ENCODE data around the gene COL23A1.

COL23A1 gene

GRCh38 chr5:178421128-178421527 is 169.1 kb downstream of the COL23A1 start:
- no peak for DNase-seq (ENCODE audit: low read depth in 2 of 2)

GRCh38 chr5:178420354-178420781 is 169.8 kb downstream of the COL23A1 start:
- DNase-seq (ENCODE audit: low read depth in 2 of 2), result no peak

GRCh38 chr5:178419651-178420050 is 170.5 kb downstream of the COL23A1 start:
- no peak for DNase-seq (ENCODE audit: low read depth in 2 of 2)

GRCh38 chr5:178419196-178419595 is 171.0 kb downstream of the COL23A1 start:
- no peak for DNase-seq (ENCODE audit: low read depth in 2 of 2)

- no peak for DNase-seq (ENCODE audit: low read depth in 2 of 2)
Measured at GRCh38 chr5:178418471-178419010, 171.7 kb downstream of the COL23A1 start.

- no peak for DNase-seq (ENCODE audit: low read depth in 2 of 2)
Measured at GRCh38 chr5:178418031-178418430, 172.2 kb downstream of the COL23A1 start.

- DNase-seq (ENCODE audit: low read depth in 2 of 2), result no peak
Measured at GRCh38 chr5:178417391-178417811, 172.8 kb downstream of the COL23A1 start.

DNA sequence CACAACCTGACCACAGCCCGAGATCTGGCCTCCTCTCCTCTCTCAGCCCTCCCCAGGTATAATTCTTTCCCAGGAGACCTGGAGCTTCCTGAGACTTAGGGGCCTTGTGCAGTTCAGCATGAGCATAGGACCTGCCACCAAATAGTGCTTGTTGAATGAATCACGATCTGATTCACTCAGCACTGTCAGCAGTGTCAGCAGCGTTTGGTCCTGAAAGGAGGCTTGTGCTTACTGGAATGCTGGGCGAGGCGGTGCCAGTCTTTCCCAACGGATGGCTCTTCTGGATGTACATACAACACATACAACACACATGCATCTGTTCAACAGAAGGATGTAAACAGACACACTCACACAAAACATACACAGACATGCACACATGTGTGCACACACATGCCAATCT is 173.3 kb downstream of the COL23A1 start:
- no peak for DNase-seq (ENCODE audit: low read depth in 2 of 2)

DNA sequence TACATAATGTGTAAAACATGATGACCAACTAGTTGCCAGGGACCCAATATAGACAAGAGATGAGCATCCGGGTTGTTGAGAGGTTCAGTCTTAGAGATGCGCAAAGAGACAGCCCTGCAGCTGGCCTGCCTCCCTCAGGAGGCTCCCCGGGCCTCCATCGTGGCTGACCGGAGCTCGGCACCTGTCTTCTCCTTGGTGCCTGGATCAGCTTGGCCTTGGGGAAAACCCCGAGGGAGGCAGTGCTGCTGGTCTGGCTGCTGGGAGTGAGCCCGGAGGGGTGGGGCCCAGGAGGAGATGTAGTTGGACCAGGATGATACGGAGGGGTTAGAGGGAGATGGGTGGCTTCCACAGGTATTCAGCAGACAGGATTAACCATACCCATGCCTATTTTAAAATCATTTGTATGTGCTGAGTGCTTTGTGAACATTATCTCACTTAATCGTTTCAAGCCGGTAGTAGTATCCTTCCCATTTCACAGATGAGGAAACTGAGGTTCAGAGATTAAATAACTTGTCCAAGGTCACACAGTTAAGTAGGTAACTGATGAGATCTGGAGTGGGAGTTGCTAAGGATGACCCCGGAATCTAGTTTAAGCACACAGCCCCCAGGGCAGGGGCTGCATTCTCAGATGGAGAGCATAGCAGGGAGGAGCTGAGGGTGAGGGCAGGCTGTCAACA is 173.8 kb downstream of the COL23A1 start:
- no peak for DNase-seq (ENCODE audit: low read depth in 2 of 2)

- no peak for DNase-seq (ENCODE audit: low read depth in 2 of 2)
Measured at GRCh38 chr5:178415353-178415752, 174.8 kb downstream of the COL23A1 start.

DNA sequence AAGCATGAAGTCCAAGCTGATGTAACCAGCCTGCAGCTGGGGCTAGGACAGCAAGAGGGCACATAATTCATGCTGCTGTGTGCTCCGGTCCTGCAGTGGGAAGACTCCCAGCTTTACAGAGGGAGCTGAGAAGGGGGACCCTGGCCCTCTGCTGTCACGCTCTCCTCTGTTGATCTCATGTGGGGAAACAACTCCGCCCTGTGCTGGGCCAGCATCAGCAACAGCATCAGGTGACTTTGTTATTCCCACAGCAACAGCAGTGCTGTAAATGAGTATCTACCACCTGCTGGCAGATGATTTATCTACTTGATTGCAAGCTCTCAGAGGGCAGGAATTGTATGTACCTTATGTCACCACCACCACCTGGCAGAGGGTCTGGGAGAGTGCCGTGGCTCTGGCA is 176.2 kb downstream of the COL23A1 start:
- no peak for DNase-seq (ENCODE audit: low read depth in 2 of 2)

GRCh38 chr5:178411083-178411482 is 179.1 kb downstream of the COL23A1 start:
- DNase-seq (ENCODE audit: low read depth in 2 of 2), result no peak

GRCh38 chr5:178407646-178408045 is 182.5 kb downstream of the COL23A1 start:
- no peak for DNase-seq (ENCODE audit: low read depth in 2 of 2)

DNA sequence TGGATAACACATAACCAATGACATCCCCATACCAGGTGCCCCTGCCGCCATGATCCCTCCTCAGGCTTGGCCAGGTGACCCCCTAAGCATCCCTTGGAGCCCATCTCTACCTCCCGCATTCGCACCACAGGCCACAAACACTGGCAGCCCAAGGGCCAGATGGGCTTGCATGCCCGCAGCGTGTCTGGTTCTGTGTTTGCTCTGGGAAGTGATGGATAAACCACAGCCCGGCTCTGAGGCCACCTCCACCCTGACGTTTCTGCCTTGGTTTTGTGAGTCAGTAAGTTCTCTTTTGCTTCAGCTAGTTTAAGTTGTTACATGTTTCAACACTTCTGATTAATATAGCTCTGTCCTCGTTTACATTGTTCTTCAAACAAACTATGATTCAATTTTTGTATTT is 185.2 kb downstream of the COL23A1 start:
- no peak for DNase-seq (ENCODE audit: low read depth in 2 of 2)

DNA sequence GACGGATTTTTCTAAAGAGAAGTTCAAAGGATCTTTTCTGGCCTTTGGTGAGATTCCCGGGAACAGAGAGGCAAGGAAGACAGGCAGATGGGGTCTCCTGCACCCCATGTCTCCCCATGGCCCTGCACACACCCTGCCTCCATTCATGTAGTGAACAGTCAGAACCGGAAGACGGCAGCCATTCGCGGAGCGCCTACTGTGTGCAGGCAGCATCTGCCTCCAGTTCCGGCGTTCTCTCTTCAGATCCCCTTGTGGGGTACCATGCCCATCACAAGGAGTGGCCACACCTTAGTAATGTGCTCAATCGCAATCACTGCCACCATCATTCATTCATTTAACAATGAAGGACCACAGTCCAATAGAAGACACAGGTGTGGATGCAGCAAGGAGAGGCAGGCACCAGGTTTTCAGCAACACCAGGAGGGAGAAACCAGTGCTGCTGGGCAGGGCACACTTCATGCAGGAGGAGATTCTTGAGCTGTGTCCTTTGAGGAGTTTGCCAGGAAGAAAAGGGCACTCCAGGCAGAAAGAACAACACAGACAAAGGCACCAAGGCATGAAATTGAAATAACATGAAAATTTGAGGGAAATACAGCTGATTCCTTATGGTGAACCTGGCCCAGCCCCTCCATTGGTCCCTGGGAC is 186.1 kb downstream of the COL23A1 start:
- no peak for DNase-seq (ENCODE audit: low read depth in 2 of 2)

DNA sequence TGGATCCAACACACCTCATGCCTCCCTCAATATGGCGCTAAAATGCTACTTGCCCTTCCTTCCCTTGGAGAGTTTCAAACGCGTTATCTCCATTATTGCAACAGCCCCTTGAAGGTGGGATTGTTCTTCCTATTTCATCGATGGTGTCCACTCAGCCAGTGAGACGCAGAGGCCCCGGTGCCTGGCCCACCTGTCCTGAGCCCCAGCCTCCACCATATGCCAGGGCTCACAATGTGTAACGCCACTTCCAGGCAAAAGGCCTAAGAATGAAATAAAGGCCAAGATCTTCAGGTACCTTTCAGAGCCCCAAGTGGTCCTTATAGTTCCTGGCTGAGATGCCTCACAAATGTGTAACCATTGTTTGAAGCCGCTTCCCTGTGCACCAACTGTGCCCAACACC is 186.8 kb downstream of the COL23A1 start:
- DNase-seq (ENCODE audit: low read depth in 2 of 2), result no peak

DNA sequence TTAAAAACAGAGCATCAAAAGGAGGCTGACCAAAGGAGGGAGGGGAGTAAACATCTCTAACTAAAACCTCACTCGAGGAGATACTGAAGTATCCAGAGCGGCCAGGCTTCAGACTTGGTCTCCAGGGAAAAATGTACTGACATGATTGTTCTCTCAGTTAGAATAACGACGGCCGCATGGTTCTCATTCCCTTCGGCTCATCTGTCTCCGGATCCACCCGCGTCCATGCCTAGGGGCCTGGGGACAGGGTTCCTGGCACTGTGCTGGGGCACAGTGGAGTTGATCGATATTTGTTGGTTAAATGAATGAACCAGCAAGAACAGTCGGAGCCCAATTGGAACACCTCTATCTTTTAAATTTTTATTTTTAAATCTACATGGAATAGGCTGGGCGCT is 190.5 kb downstream of the COL23A1 start:
- no peak for DNase-seq (ENCODE audit: low read depth in 2 of 2)

DNA sequence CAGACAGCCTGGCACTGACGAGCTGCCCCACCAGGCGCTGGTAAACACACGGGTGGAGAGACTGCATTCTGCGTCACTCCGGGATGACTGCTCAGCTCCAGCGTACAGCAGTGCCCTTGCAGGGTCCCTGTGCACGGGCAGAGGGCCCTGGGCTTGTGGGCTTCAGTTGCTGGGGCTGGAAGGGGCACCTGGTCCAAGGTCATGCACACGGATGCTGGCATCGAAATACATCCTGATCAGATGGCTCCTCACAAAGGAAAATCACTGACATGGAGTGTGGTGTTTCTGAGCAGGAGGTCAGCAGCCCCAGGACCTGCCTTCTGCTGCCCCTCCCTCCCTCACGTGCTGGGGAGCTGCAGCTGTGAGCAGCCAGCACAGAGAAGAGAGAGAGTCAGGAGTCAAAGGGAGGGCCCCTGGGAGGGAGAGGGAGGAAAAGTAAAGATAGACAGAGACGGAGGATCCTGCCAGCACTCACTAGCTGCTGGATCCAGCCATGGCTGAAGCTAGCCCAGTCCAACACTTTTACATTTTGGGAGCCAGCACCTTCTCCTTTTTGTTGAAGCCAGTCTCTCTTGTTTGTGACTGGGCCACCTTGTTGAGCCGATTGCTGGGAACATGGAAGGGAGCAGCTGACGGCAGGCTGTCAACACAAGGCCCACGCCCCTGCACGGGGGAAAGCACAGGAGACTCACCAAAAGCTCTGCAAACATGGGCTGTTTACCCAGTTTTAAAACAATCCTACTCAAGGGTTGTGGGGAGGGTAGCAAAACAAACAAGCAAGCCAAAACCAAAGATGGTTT is 191.1 kb downstream of the COL23A1 start:
- DNase-seq (ENCODE audit: low read depth in 2 of 2), result no peak

DNA sequence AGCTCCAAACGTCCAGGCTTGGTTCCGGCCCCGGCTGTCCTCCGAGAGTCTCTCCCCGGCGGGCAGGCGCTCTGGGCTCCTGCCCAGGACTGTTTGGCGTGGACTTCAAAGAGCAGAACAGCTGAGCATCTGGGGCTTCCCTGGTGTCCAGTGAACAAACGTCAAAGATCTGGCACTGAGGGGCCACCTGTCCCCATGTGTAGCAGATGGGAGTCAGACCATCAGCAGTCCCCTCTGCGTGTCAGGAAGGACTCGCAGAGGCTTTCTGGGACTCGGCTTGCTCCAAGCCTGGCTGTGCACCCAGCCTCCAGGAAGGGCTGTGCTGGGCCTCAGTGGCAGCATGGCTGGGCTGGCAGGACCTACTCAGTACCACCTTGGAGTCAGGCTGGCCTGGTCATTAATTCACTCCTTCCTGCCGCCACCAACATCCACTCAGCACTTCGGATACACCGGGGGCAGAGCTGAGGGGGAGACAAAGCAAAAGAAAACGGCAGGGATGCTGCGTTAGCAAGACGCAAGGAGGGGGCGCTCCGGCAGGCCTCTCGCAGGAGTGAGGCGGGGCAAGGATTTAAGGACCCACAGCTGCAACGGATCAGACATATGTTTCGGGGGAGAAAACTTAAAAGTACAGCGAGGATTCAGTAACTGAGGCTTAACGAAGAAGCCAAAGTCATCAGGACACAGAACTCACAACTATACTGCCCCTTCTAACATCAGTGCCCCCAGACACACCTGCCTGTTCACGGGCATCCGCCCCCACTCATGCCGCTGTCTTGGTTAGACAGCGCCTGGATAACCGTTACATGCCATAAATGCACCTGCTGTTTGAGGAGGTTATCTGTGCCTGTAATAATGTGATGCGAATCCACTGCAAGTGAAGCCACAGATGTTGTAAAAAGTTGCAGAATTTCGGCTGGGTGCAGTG is 193.1 kb downstream of the COL23A1 start:
- DNase-seq (ENCODE audit: low read depth in 2 of 2), result no peak

DNA sequence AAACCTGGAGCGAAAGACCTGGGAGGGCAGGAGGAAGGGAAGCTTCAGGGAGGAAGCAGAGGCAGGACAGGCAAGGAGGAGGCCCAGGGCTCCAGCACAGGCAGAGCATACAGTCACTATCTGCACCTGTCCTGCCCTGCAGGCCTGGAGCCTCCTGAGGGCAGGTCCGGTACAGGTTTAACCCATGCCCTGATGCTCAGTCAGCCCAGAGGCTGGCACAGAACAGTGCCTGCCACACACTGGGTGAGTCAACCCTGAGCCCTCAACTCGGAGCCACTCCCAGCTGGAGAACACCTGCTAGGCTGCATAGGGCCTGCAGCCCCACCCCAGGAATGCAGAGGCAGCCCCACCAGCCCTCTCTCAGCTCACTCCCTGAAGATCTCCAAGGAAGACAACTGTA is 196.1 kb downstream of the COL23A1 start:
- no peak for DNase-seq (ENCODE audit: low read depth in 2 of 2)

DNA sequence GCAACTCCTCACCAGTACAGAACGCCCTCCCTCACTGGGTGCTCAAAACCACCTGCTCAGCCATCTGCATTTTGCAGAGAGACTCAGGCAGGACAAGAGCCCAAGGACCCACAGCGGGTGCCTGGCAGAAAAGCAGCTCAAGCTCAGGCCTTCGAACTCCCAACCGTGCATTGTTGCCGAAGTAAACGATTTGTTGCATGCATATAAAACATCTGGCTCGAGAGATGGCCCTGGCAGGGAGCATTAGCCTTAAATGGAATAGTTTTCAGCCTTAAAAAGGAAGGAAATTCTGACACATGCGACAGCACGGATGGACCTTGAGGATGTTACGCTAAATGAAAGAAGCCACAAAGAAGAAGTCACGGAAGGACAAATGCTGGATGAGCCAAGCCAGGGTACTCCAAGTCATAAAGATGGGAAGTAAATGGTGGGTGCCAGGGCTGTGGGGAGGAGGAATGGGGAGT is 197.2 kb downstream of the COL23A1 start:
- no peak for DNase-seq (ENCODE audit: low read depth in 2 of 2)
